ENCODE measurements around the gene TMEM81.

- TF ChIP-seq, protein P1, sequence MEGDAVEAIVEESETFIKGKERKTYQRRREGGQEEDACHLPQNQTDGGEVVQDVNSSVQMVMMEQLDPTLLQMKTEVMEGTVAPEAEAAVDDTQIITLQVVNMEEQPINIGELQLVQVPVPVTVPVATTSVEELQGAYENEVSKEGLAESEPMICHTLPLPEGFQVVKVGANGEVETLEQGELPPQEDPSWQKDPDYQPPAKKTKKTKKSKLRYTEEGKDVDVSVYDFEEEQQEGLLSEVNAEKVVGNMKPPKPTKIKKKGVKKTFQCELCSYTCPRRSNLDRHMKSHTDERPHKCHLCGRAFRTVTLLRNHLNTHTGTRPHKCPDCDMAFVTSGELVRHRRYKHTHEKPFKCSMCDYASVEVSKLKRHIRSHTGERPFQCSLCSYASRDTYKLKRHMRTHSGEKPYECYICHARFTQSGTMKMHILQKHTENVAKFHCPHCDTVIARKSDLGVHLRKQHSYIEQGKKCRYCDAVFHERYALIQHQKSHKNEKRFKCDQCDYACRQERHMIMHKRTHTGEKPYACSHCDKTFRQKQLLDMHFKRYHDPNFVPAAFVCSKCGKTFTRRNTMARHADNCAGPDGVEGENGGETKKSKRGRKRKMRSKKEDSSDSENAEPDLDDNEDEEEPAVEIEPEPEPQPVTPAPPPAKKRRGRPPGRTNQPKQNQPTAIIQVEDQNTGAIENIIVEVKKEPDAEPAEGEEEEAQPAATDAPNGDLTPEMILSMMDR (conservative IDR thresholded peaks at IDR 0.05) = 0 out of 2 replicates have a peak, but pooled peaks have one; percentile 49
- TF ChIP-seq EZH2 (IDR thresholded peaks at IDR 0.05; ENCODE audit: low read depth) = no peak
Observed at GRCh38 chr1:205122489-205122882, 38.2 kb upstream of the TMEM81 start.

Data from PC-9 (cell line).